Measurements from ENCODE around the gene MCUB.

MCUB gene

GRCh38 chr4:109684727-109685126 is 124.7 kb downstream of the MCUB start:
- no peak for DNase-seq

- no peak for DNase-seq
These were observed 130.8 kb downstream of the MCUB start for GRCh38 chr4:109690690-109691410.

- no peak for DNase-seq
These were observed 131.4 kb downstream of the MCUB start for GRCh38 chr4:109691411-109691920.

- DNase-seq = no peak
These were observed 138.6 kb downstream of the MCUB start for GRCh38 chr4:109698656-109699055.

GRCh38 chr4:109699553-109700225 is 139.6 kb downstream of the MCUB start:
- no peak for DNase-seq

GRCh38 chr4:109701566-109702410 is 141.7 kb downstream of the MCUB start:
- DNase-seq = no peak

GRCh38 chr4:109702950-109703663 is 143.1 kb downstream of the MCUB start, which contains the start of gene CASP6:
TSS of gene CASP6 (minus strand) at chr4:109703445. CDS start at chr4:109703395, 50 bp downstream.
- DNase-seq = peak; percentile 9

- no peak for DNase-seq
These were observed 143.8 kb downstream of the MCUB start for GRCh38 chr4:109703664-109704361.

GRCh38 chr4:109708435-109708834 is 148.4 kb downstream of the MCUB start:
- no peak for DNase-seq

GRCh38 chr4:109708990-109709389 is 148.9 kb downstream of the MCUB start:
- DNase-seq = no peak

GRCh38 chr4:109713500-109713899 is 153.5 kb downstream of the MCUB start:
- DNase-seq = no peak

- no peak for DNase-seq
These were observed 158.7 kb downstream of the MCUB start for GRCh38 chr4:109718759-109719158.

GRCh38 chr4:109719604-109720003 is 159.6 kb downstream of the MCUB start:
- DNase-seq = no peak

GRCh38 chr4:109721033-109721432 is 161.0 kb downstream of the MCUB start:
- no peak for DNase-seq

GRCh38 chr4:109722357-109722756 is 162.3 kb downstream of the MCUB start:
- no peak for DNase-seq

- no peak for DNase-seq
These were observed 163.1 kb downstream of the MCUB start for GRCh38 chr4:109723110-109723509.

GRCh38 chr4:109728385-109728784 is 168.3 kb downstream of the MCUB start:
- no peak for DNase-seq

GRCh38 chr4:109729117-109729717 is 169.2 kb downstream of the MCUB start:
- DNase-seq = no peak

- DNase-seq = peak; percentile 3
These were observed 169.9 kb downstream of the MCUB start, which contains the start of gene PLA2G12A for GRCh38 chr4:109729718-109730618. TSS of gene PLA2G12A (minus strand) at chr4:109730070. CDS start at chr4:109729809, 261 bp downstream.

All from SHP77 treated with DMSO at 0.1 percent for 48 hours (cell line).